Bronchial epithelial cell (primary cell): ENCODE data around the gene SEPTIN5. TPM values are rescaled to one million over a fixed set of nuclear protein-coding genes. Genes with fewer than 3 reads are reported as not detected.
"Not testable (repeated sequence)": the region's sequence is repeated elsewhere in the genome, so short reads cannot be mapped to it uniquely, and the experiment has no call there.

Source experiments
- DNase-seq: peaks from one replicate; pipeline ENCODE4 v3.0.0-alpha.2; 2010; ENCODE audit warnings: low read depth
- FAIRE-seq: peaks from 2 replicates; lab custom pipeline; 2011; peaks lifted over from hg19 to GRCh38; lab: Jason Lieb, UNC
- H3K27me3 ChIP-seq: 2 replicates; pipeline ENCODE4 v1.5.1; 2011; ENCODE audit warnings: low read length; ENCODE audit not compliant: control insufficient read depth, insufficient read depth
- H3K36me3 ChIP-seq: 2 replicates; pipeline ENCODE4 v1.5.1; 2011; ENCODE audit warnings: low read length; ENCODE audit not compliant: control insufficient read depth, insufficient read depth
- H3K4me3 ChIP-seq: 2 replicates; pipeline ENCODE4 v1.5.1; 2011; ENCODE audit warnings: mild to moderate bottlenecking, low read depth, low read length, control low read depth
- CTCF ChIP-seq: IDR thresholded peaks from 2 replicates; pipeline ENCODE4 v1.5.1; 2011; ENCODE audit warnings: mild to moderate bottlenecking, moderate library complexity, low read length, control low read depth, inconsistent platforms; ENCODE audit not compliant: insufficient read depth, severe bottlenecking
- total RNA-seq: library from RNA; depleted of rRNA; stranded (reverse); fragments of >200 nt; gene quantifications from 2 replicates; pipeline ENCODE4 v1.2.1, GENCODE V29; 2014

Gene SEPTIN5
- total RNA-seq, 1 donor from 2014 or later, result 5.8 TPM

GRCh38 chr22:19673660-19674059 is 40.6 kb upstream of the SEPTIN5 start:
- DNase-seq, result no peak
- no peak for TF ChIP-seq CTCF
- Histone ChIP-seq H3K36me3 (no peaks in the 10 kb centered on the region), H3K4me3 (no peak overlapping the region), H3K27me3 (peaks cover 2% of the 10 kb centered on the region)
- no peak for FAIRE-seq

GRCh38 chr22:19674129-19674928 is 40.0 kb upstream of the SEPTIN5 start:
- no peak for DNase-seq
- H3K4me3 ChIP-seq, result no peak overlapping the region
- no peak for TF ChIP-seq CTCF
- H3K36me3 ChIP-seq, result no peaks in the 10 kb centered on the region
- peaks cover 3% of the 10 kb centered on the region for H3K27me3 ChIP-seq
- no peak for FAIRE-seq

- no peak for TF ChIP-seq CTCF
- DNase-seq, result no peak
- Histone ChIP-seq H3K36me3 (no peaks in the 10 kb centered on the region), H3K27me3 (peaks cover 3% of the 10 kb centered on the region), H3K4me3 (no peak overlapping the region)
- no peak for FAIRE-seq
These were observed 39.4 kb upstream of the SEPTIN5 start for GRCh38 chr22:19674929-19675253.

- no peaks in the 10 kb centered on the region for H3K36me3 ChIP-seq
- H3K27me3 ChIP-seq, result peaks cover 2% of the 10 kb centered on the region
- no peak for DNase-seq
- no peak overlapping the region for H3K4me3 ChIP-seq
- no peak for TF ChIP-seq CTCF
- no peak for FAIRE-seq
These were observed 38.9 kb upstream of the SEPTIN5 start for GRCh38 chr22:19675428-19675827.

GRCh38 chr22:19676437-19676836 is 37.9 kb upstream of the SEPTIN5 start:
- not testable (repeated sequence) for H3K36me3 ChIP-seq, H3K27me3 ChIP-seq, DNase-seq, FAIRE-seq, H3K4me3 ChIP-seq

GRCh38 chr22:19678949-19679521 is 35.3 kb upstream of the SEPTIN5 start:
- H3K36me3 ChIP-seq, result no peaks in the 10 kb centered on the region
- H3K4me3 ChIP-seq, result no peak overlapping the region
- FAIRE-seq, result no peak
- DNase-seq, result no peak
- H3K27me3 ChIP-seq, result peaks cover 3% of the 10 kb centered on the region
- TF ChIP-seq CTCF, result no peak
